Stimulated activated naive CD8-positive, alpha-beta T cell treated with anti-CD3 and anti-CD28 coated beads, Interleukin-15, amount 100 ng/mL, for 72 hours (primary cell): Measurements from ENCODE around the gene HEG1.

Experiments
- ATAC-seq: fragments of 150-1000 bp; cut with Tn5 transposase; 2 replicates; pipeline ENCODE4 v1.10.0; 2021; ENCODE audit warnings: mild to moderate bottlenecking, moderate library complexity
- DNase-seq, 2 donors: peaks; one replicate each; pipeline ENCODE4 v3.0.0; 2021 to 2022
- H3K27ac Mint-ChIP-seq, 2 donors: one replicate each; pipeline ENCODE4 v1.8.0; 2022; ENCODE audit warnings: mild to moderate bottlenecking in 2 of 2, mixed read lengths in 2 of 2, moderate library complexity in 2 of 2
- H3K27me3 Mint-ChIP-seq: one replicate; pipeline ENCODE4 v1.8.0; 2022; ENCODE audit warnings: mixed read lengths
- H3K4me1 Mint-ChIP-seq: one replicate; pipeline ENCODE4 v1.8.0; 2022; ENCODE audit warnings: mild to moderate bottlenecking, mixed read lengths
- H3K4me3 Mint-ChIP-seq, 2 donors: one replicate each; pipeline ENCODE4 v1.8.0; 2022; ENCODE audit warnings: mild to moderate bottlenecking in 2 of 2, mixed read lengths in 2 of 2, moderate library complexity in 1 of 2
- H3K9me3 Mint-ChIP-seq, 2 donors: one replicate each; pipeline ENCODE4 v1.8.0; 2022; ENCODE audit warnings: mixed read lengths in 2 of 2

The HEG1 gene

GRCh38 chr3:124998247-124998630 is 57.6 kb downstream of the HEG1 start:
- DNase-seq (no peak), ATAC-seq (no peak)
- H3K4me3 Mint-ChIP-seq, result no peak overlapping the region
- no peaks in the 10 kb centered on the region for H3K9me3 Mint-ChIP-seq
- H3K27me3 Mint-ChIP-seq, result no peaks in the 10 kb centered on the region
- peaks cover 24% of the 10 kb centered on the region for H3K4me1 Mint-ChIP-seq
- H3K27ac Mint-ChIP-seq, result peak overlapping the region in 1 of 2 donors; percentile 54

DNA sequence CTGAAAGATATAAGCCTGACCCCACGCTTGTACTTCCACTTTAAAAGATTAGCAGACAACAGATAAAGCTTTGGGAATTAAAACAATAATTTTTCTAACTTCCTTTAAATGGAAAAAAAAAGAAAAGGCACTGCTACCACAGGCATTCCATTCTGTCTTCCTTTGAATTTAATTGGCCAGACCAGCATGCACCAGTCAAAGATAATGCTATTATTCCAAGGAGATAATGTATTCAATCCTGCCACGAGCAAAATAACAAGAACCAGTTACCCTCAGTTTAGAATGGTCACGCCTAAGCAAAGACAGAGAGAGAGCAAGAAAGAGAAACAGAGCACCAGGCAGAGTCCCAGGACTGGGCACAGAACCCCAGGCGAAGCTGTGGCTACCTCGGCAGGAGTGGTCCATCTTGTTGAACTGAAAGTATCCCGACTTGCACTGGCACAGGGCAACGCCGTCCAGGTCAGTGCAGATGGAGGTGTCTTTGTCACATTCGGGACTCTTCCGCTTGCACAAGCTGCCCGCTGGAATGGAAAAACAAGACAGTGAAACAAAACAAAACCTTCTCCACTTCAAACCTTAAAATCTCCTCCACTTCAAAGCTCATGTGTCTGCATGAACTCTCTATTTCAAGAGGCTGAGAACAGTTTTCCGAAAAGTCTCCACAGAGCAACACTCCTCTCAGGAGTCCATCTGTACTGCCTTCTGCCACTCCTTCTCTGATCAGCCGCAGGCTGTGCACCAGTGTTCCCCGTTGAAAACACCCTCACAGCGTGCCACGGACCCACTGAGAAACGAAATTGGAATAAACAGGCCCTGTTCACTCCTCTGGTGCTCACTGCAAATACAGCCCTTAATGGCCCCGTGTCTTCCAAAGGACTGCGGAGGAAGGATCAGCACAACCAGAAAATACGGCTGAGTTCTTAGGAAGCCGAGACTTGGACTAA is 58.2 kb downstream of the HEG1 start:
- no peak for ATAC-seq
- no peak for DNase-seq
- Mint-ChIP-seq H3K27me3 (no peaks in the 10 kb centered on the region), H3K4me1 (peaks cover 18% of the 10 kb centered on the region), H3K4me3 (no peak overlapping the region), H3K27ac (no peak overlapping the region), H3K9me3 (no peaks in the 10 kb centered on the region)

DNA sequence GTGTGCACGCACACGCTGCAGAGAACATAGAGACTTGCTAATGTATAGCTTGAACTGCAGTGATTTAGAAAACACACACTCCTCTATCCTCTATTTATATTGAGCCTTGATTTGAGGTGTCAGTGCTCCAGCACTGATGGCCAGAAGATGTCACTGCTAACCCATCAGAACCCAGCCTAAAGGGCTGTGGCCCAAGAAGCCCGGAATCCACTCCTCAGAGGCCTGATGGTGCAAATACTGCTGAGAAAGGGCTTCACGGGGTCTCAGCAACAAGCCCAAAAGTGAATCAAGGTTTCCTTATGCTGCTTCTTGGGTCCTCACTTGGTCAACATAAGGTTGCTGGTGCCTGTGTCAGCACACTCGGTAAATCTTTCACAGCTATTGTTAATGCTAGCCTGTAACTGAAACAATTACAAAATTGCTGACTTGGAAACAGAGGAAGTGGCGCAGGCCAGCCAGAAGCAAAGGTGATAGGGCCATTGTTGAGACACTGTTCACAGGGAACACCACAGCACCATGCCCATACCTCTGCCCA is 60.3 kb downstream of the HEG1 start:
- Mint-ChIP-seq H3K9me3 (no peaks in the 10 kb centered on the region), H3K4me1 (peaks cover 9% of the 10 kb centered on the region), H3K27me3 (no peaks in the 10 kb centered on the region), H3K27ac (no peak overlapping the region), H3K4me3 (no peak overlapping the region)
- ATAC-seq (peak; percentile 94), DNase-seq (peak; percentile 38 to 51)

- Mint-ChIP-seq H3K27ac (no peak overlapping the region), H3K4me3 (no peak overlapping the region), H3K9me3 (no peaks in the 10 kb centered on the region), H3K27me3 (no peaks in the 10 kb centered on the region), H3K4me1 (peaks cover 9% of the 10 kb centered on the region)
- ATAC-seq, result no peak
- DNase-seq, result no peak
Measured at GRCh38 chr3:124993466-124993865, 62.3 kb downstream of the HEG1 start.

GRCh38 chr3:124992041-124992440 is 63.8 kb downstream of the HEG1 start:
- peaks cover 9% of the 10 kb centered on the region for H3K4me1 Mint-ChIP-seq
- ATAC-seq, result no peak
- no peaks in the 10 kb centered on the region for H3K9me3 Mint-ChIP-seq
- H3K4me3 Mint-ChIP-seq, result no peak overlapping the region
- no peak for DNase-seq
- H3K27ac Mint-ChIP-seq, result no peak overlapping the region
- H3K27me3 Mint-ChIP-seq, result no peaks in the 10 kb centered on the region

DNA sequence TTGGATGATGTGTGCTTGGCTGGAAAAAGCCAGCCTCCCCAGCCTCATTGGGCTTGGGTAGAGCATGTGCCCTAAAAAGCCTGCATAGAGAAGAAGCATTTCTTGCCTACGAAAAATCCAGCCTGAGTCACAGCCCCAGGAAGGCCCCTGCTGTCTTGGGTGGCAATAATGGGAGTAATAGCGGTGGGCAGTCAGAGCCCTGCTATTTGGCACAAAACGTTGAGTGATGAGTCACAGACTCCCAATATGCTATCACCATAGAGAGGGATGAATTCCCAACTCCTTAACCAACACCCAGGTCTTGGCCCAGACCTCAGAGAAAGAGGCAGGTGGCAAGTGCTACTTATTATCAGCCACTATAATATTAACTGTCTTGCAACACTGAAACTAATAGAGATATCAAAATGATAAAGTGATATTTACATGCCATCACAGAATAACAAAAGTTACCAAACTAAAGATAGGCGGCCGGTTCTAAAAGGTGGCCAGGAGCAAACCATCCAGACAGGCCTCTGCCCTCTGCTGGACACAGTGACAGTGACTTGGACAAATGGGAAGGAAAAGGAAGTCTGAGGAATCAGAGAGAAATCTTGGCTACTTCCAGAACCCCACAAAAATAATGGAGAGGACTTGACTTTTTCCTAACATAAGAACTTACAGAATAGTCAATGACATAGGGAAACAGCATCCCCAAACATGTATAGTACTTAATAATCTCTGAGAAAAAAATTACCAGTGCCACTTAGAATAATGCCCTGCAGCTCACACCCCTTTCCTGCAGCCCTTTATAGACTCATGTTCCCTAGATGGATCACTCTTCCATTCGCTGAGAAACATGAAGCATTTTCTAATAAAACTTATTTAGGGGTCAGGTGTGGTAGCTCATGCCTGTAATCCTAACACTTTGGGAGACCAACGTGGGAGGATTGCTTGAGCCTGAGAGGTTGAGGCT is 69.3 kb downstream of the HEG1 start:
- no peaks in the 10 kb centered on the region for H3K9me3 Mint-ChIP-seq
- no peaks in the 10 kb centered on the region for H3K27me3 Mint-ChIP-seq
- H3K4me1 Mint-ChIP-seq, result no peaks in the 10 kb centered on the region
- DNase-seq (no peak), ATAC-seq (no peak)
- no peak overlapping the region for H3K4me3 Mint-ChIP-seq
- peak overlapping the region in 1 of 2 donors; percentile 14 for H3K27ac Mint-ChIP-seq

DNA sequence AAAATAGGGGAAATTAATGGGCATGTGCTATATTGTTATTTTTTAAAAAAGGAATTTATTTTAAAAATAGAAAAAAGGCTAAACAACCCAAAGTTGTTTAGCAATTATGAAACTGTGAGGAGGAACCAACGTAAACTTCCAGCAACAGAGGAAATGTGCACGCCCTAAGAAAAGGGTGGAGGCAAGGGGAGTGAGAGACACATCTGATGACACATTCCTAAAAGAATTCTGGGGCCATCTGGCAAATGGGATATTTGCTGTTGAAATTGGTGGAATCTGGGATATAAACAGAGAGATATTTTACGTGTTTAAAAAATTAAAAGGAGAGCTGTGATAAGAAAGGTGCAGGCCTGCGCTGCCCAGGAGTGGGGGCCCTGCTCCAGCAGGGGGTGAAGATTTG is 70.4 kb downstream of the HEG1 start:
- Mint-ChIP-seq H3K4me1 (no peaks in the 10 kb centered on the region), H3K4me3 (no peak overlapping the region), H3K27me3 (no peaks in the 10 kb centered on the region), H3K27ac (no peak overlapping the region), H3K9me3 (no peaks in the 10 kb centered on the region)
- DNase-seq, result no peak
- no peak for ATAC-seq

DNA sequence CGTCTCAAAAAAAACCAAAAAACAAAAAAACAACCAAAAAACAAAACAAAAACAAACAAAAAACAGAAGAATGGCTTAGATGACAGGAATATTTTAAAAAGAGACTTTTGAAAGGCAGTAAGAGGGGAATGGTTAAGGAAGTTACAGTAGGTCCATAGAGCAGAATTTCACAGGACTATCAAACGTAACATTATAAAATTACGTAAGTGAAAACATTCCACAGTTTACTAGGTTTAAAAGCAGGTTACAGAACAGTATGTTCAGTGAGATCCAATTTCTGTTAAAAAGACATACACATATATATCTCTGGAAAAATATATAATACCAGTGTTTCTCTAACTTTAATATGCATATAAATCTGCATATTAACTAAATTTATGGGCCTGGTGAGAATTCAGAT is 71.0 kb downstream of the HEG1 start:
- Mint-ChIP-seq H3K27ac (no peak overlapping the region), H3K4me1 (no peaks in the 10 kb centered on the region), H3K27me3 (no peaks in the 10 kb centered on the region), H3K9me3 (no peaks in the 10 kb centered on the region), H3K4me3 (no peak overlapping the region)
- ATAC-seq (no peak), DNase-seq (no peak)

- no peaks in the 10 kb centered on the region for H3K9me3 Mint-ChIP-seq
- no peak for DNase-seq
Measured at GRCh38 chr3:124982855-124983254, 72.9 kb downstream of the HEG1 start.

GRCh38 chr3:124981472-124981871 is 74.3 kb downstream of the HEG1 start:
- H3K27ac Mint-ChIP-seq, result peak overlapping the region in 1 of 2 donors; percentile 85
- H3K4me1 Mint-ChIP-seq, result no peaks in the 10 kb centered on the region
- no peak for ATAC-seq
- no peak overlapping the region for H3K4me3 Mint-ChIP-seq
- peaks cover 0 to 5% of the 10 kb centered on the region in 2 donors for H3K9me3 Mint-ChIP-seq
- H3K27me3 Mint-ChIP-seq, result no peaks in the 10 kb centered on the region
- DNase-seq, result no peak

More at GRCh38 chr3:124982855-124983254, 72.9 kb downstream of the HEG1 start:
- Mint-ChIP-seq H3K27ac (peak overlapping the region in 1 of 2 donors; percentile 80), H3K27me3 (no peaks in the 10 kb centered on the region), H3K4me3 (no peak overlapping the region), H3K4me1 (no peaks in the 10 kb centered on the region)
- no peak for ATAC-seq

- DNase-seq (no peak), ATAC-seq (no peak)
- Mint-ChIP-seq H3K9me3 (peaks cover 0 to 5% of the 10 kb centered on the region in 2 donors), H3K27ac (no peak overlapping the region), H3K4me1 (no peaks in the 10 kb centered on the region), H3K27me3 (no peaks in the 10 kb centered on the region), H3K4me3 (no peak overlapping the region)
Measured at GRCh38 chr3:124978627-124979026, 77.2 kb downstream of the HEG1 start.

DNA sequence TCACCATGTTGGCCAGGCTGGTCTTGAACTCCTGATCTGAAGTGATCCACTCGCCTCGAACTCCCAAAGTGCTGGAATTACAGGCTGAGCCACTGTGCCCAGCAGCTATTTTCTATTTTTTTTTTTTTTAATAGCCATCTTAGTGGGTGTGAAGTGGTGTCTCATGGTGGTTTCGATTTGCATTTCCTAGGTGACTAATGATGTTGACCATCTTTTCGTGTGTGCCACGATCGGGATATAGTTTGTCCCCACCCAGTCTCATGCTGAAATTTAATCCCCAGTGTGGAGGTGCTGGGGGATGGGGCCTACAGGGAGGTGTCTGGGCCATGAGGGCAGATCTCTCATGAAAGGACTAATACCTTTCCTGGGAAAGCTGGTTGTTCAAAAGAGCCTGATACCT is 79.4 kb downstream of the HEG1 start:
- no peak for DNase-seq
- ATAC-seq, result no peak
- Mint-ChIP-seq H3K27ac (no peak overlapping the region), H3K4me1 (no peaks in the 10 kb centered on the region), H3K4me3 (no peak overlapping the region), H3K9me3 (peaks cover 0 to 5% of the 10 kb centered on the region in 2 donors), H3K27me3 (no peaks in the 10 kb centered on the region)

DNA sequence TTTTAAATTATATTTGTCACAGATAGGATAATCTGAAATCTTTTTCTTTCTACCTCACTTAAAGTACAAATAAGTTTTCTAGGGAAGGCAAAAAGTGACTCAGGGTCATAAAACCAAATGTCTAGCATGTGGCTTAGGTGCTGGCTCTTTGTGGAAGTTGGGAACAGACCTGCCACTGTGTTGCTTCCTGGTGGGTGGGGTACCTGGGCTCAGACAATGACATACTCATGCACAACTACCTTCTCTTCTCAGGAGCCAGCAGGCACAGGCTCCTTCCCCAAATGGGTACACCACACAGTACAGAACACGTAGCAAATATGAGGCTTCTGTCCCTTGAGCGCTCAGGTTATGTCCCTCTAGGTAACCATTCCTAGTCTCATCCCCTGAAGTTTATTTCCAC is 81.1 kb downstream of the HEG1 start:
- DNase-seq (no peak), ATAC-seq (no peak)
- H3K9me3 Mint-ChIP-seq, result peaks cover 0 to 5% of the 10 kb centered on the region in 2 donors
- H3K4me3 Mint-ChIP-seq, result no peak overlapping the region
- no peaks in the 10 kb centered on the region for H3K27me3 Mint-ChIP-seq
- H3K27ac Mint-ChIP-seq, result no peak overlapping the region
- H3K4me1 Mint-ChIP-seq, result no peaks in the 10 kb centered on the region

- DNase-seq (no peak), ATAC-seq (no peak)
- Mint-ChIP-seq H3K27me3 (no peaks in the 10 kb centered on the region), H3K4me1 (peaks cover 4% of the 10 kb centered on the region), H3K27ac (peak overlapping the region in 1 of 2 donors; percentile 23), H3K9me3 (peaks cover 0 to 5% of the 10 kb centered on the region in 2 donors), H3K4me3 (no peak overlapping the region)
Measured at GRCh38 chr3:124973290-124973689, 82.5 kb downstream of the HEG1 start.

DNA sequence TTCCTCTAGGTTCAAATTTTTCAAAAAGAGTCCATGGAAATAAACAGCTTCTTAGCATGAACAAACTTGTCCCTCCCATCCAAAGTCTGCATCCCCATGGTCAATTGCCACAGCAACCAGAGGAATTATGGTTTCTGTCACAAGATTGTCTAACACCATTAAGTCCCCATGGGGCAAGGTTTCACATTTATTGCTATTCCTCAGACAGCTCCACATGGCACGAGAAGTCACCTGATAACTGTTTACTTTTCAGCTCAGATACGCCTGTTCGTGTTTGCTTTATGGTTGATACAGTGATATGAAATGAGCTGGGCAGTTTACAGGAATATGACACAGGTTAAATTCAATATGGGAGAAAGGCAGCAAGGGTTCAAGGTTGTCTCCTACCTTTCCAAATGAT is 83.3 kb downstream of the HEG1 start:
- no peak overlapping the region for H3K4me3 Mint-ChIP-seq
- H3K9me3 Mint-ChIP-seq, result peaks cover 0 to 5% of the 10 kb centered on the region in 2 donors
- ATAC-seq (no peak), DNase-seq (no peak)
- H3K4me1 Mint-ChIP-seq, result peaks cover 6% of the 10 kb centered on the region
- no peak overlapping the region for H3K27ac Mint-ChIP-seq
- H3K27me3 Mint-ChIP-seq, result no peaks in the 10 kb centered on the region
